ENCODE data around the gene ELAVL1.
"Not testable (repeated sequence)": the region's sequence is repeated elsewhere in the genome, so short reads cannot be mapped to it uniquely, and the experiment has no call there.

The ELAVL1 gene

DNA sequence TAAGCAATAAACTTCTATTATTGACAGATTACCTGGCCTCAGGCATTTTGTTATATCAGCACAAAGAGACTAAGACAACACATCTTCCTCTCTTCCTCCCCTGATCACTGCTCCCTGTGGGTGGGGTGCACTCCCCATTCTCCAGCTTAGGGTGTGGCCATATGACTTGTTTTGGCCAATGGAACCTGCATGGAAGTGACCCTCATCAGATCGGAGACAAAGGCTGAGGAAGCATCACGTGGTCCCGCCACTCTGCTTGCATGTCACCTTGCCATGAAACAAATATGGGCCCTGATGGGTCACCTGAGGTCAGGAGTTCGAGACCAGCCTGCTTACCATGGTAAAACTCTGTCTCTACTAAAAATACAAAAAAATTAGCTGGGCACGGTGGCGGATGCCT is 33.4 kb upstream of the ELAVL1 start:
- Histone ChIP-seq H3K36me3 (ENCODE audit: control insufficient read depth, insufficient read depth, low read length) (no peaks in the 10 kb centered on the region), H3K27me3 (ENCODE audit: control insufficient read depth, insufficient read depth, low read length) (no peaks in the 10 kb centered on the region), H3K4me3 (ENCODE audit: low read depth, low read length) (no peak overlapping the region), H3K9me3 (ENCODE audit: control insufficient read depth, insufficient read depth, low read length) (no peaks in the 10 kb centered on the region), H3K9ac (ENCODE audit: low read depth, low read length) (no peak overlapping the region), H3K4me1 (ENCODE audit: control insufficient read depth, insufficient read depth, low read length) (no peaks in the 10 kb centered on the region), H3K27ac (ENCODE audit: low read depth, low read length) (no peak overlapping the region)

DNA sequence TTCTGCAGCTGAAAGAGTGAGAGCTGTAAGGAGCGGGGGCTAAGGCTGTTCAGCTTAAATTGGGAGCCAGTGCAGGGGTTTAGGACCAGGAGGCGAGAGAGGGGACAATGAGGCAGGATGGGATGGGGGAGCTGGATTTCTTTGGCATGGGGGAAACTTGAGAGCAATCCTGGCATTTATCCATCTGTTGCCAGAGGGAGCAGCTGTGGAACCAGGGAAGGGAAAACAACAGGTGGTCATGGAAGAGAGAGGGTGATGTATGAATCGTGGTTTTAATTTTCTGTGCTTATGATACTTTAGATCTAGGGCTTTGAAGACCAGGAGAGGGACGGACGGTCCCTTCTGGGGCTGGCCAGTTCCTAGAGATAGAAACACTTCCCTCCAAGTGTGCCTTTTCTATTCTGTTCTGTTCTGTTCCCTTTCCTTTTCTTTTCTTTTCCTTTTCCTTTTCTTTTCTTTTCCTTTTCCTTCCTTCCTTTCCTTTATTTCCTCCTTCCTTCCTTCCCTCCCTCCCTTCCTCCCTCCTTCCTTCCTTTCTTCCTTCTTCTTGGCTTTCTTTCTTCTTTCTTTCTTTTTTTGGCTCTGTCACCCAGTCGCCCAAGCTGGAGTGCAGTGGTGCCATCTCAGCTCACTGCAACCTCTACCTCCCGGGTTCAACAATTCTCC is 31.1 kb upstream of the ELAVL1 start:
- Histone ChIP-seq H3K9me3 (ENCODE audit: control insufficient read depth, insufficient read depth, low read length) (no peaks in the 10 kb centered on the region), H3K4me3 (ENCODE audit: low read depth, low read length) (no peak overlapping the region), H3K27ac (ENCODE audit: low read depth, low read length) (no peak overlapping the region)

DNA sequence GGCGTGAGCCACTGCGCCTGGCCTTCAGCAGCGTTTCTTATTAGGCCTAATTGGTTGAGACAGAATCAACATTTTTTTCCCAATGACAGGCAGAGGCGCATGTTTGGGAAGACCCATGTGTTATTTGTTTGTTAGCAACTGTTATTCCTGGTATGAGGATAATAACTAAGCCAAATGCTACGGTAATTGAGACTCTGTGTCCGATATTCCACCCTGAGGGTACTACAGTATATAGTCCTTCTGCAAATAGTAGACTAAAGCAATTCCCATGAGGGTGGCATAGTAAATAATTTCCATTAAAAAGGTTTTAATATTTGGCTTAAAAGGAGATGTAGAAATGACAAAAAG is 28.7 kb upstream of the ELAVL1 start:
- Histone ChIP-seq H3K36me3 (ENCODE audit: control insufficient read depth, insufficient read depth, low read length) (no peaks in the 10 kb centered on the region), H3K27ac (ENCODE audit: low read depth, low read length) (no peak overlapping the region), H3K9ac (ENCODE audit: low read depth, low read length) (no peak overlapping the region), H3K27me3 (ENCODE audit: control insufficient read depth, insufficient read depth, low read length) (no peaks in the 10 kb centered on the region), H3K9me3 (ENCODE audit: control insufficient read depth, insufficient read depth, low read length) (no peaks in the 10 kb centered on the region), H3K4me3 (ENCODE audit: low read depth, low read length) (no peak overlapping the region), H3K4me1 (ENCODE audit: control insufficient read depth, insufficient read depth, low read length) (peaks cover 13% of the 10 kb centered on the region)

More for the DNA sequence above, 31.1 kb upstream of the ELAVL1 start:
- Histone ChIP-seq H3K4me1 (ENCODE audit: control insufficient read depth, insufficient read depth, low read length) (peaks cover 8% of the 10 kb centered on the region), H3K27me3 (ENCODE audit: control insufficient read depth, insufficient read depth, low read length) (no peaks in the 10 kb centered on the region), H3K36me3 (ENCODE audit: control insufficient read depth, insufficient read depth, low read length) (no peaks in the 10 kb centered on the region), H3K9ac (ENCODE audit: low read depth, low read length) (no peak overlapping the region)

DNA sequence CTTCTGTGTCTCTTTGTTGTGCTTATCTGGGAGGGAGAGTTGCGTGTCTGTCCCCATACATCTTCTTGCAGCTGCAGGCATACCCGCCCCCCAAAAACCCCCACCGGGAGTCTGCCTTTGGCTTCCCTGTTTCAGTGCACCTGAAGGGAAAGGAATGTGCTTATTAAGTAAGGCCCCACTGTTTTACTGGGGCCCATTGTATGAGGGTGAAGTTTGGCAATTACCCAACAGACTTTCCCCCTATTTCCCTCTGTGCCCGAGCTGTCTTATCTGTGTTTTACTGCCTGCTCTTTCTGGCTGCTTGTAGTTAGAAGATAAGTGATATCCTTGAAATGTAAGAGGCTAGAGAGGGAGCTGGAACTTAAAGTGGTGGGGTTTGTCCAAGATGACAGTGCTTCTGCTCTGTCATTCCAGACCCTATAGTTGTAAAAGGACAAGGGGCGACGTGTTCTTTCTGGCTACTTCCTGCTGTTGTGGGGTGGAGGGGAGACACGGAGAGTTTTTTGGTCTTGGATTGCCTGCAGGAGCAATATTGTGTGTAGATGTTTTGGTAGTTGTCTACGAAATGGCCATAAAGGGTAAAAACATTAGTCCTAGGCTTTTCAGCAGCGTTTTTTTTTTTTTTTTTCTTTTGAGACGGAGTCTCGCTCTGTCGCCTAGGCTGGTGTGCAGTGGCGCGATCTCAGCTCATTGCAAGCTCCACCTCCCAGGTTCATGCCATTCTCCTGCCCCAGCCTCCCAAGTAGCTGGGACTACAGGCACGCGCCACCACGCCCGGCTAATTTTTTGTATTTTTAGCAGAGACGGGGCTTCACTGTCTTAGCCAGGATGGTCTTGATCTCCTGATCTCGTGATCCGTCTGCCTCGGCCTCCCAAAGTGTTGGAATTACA is 28.1 kb upstream of the ELAVL1 start:
- not testable (repeated sequence) for H3K36me3 ChIP-seq (ENCODE audit: control insufficient read depth, insufficient read depth, low read length); H3K4me3 ChIP-seq (ENCODE audit: low read depth, low read length); H3K27me3 ChIP-seq (ENCODE audit: control insufficient read depth, insufficient read depth, low read length); H3K9me3 ChIP-seq (ENCODE audit: control insufficient read depth, insufficient read depth, low read length)
- peaks cover 13% of the 10 kb centered on the region for H3K4me1 ChIP-seq (ENCODE audit: control insufficient read depth, insufficient read depth, low read length)
- H3K27ac ChIP-seq (ENCODE audit: low read depth, low read length) = peak overlapping the region; percentile 66
- H3K9ac ChIP-seq (ENCODE audit: low read depth, low read length) = peak overlapping the region; percentile 8; the same call in 1 of the 2 replicates

DNA sequence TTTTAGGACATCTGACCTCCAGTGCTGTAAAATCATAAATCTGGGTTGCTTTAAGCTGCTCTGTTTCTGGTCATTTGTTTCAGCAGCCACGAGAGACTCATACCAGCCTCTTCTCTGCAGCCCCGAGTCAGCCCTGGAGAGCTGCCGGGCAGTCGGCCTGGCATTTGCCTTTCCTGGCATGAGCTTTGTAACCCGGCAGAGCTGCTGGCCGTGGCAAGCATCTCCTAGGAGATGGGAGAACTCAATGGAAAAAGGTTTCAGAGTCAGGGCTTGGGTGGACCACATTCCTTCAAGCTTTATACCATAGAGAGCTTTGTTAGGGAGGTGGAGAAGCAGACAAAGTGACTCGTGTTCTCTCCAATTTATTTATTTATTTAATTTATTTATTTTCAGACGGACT is 25.5 kb upstream of the ELAVL1 start:
- Histone ChIP-seq H3K36me3 (ENCODE audit: control insufficient read depth, insufficient read depth, low read length) (no peaks in the 10 kb centered on the region), H3K27ac (ENCODE audit: low read depth, low read length) (no peak overlapping the region), H3K4me1 (ENCODE audit: control insufficient read depth, insufficient read depth, low read length) (peaks cover 13% of the 10 kb centered on the region), H3K4me3 (ENCODE audit: low read depth, low read length) (no peak overlapping the region), H3K9me3 (ENCODE audit: control insufficient read depth, insufficient read depth, low read length) (no peaks in the 10 kb centered on the region), H3K9ac (ENCODE audit: low read depth, low read length) (no peak overlapping the region), H3K27me3 (ENCODE audit: control insufficient read depth, insufficient read depth, low read length) (no peaks in the 10 kb centered on the region)

DNA sequence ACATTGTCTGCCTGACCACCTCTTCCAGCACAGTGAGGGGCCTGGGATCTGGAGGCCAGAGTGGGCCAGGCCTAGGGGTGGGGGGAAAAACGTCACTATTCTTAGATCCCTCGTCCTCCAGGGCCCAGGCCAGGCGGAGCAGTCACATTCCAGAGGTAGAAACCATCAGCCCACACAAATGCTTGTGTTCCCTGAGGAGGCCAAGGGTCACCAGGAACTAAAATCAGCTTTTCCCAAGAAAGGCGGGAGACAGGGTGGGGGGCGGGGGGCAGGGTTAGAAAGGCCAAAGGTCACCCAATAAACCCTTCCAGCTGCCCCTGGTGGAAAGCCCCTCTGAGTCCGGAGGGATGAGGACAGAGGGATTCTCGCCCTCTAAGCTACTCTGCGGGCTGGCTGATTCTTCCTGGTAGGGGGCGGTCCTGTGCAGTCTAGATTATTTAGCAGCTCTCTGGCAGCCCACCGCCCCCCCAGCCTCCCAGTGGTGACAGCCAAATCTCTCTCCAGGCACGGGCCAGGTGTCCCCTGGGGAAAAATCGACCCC is 23.6 kb upstream of the ELAVL1 start:
- no peaks in the 10 kb centered on the region for H3K36me3 ChIP-seq (ENCODE audit: control insufficient read depth, insufficient read depth, low read length)
- H3K9me3 ChIP-seq (ENCODE audit: control insufficient read depth, insufficient read depth, low read length) = no peaks in the 10 kb centered on the region
- H3K27ac ChIP-seq (ENCODE audit: low read depth, low read length) = peak overlapping the region; percentile 86
- no peaks in the 10 kb centered on the region for H3K27me3 ChIP-seq (ENCODE audit: control insufficient read depth, insufficient read depth, low read length)
- no peak overlapping the region for H3K9ac ChIP-seq (ENCODE audit: low read depth, low read length)
- peaks cover 13% of the 10 kb centered on the region for H3K4me1 ChIP-seq (ENCODE audit: control insufficient read depth, insufficient read depth, low read length)
- no peak overlapping the region for H3K4me3 ChIP-seq (ENCODE audit: low read depth, low read length)

DNA sequence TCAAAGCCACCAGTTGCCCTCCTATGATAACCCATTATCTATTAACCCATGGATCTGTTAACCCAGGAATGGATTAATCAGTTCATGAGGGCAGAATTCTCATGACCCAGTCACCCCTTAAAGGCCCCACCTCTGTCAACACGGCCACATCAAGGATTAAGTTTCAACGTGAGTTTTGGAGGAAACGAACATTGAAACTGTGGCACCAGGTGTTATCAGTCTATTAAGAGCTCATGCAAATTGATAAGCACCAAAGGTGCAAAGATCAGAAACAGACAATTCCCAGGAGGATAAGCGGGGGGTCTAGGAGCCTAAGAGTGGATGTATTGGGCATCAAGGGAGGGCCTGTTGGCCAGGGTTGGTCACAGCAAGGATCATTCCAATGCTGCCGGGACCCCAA is 19.9 kb upstream of the ELAVL1 start:
- Histone ChIP-seq H3K36me3 (ENCODE audit: control insufficient read depth, insufficient read depth, low read length) (no peaks in the 10 kb centered on the region), H3K9ac (ENCODE audit: low read depth, low read length) (no peak overlapping the region), H3K27ac (ENCODE audit: low read depth, low read length) (no peak overlapping the region), H3K4me3 (ENCODE audit: low read depth, low read length) (no peak overlapping the region), H3K27me3 (ENCODE audit: control insufficient read depth, insufficient read depth, low read length) (no peaks in the 10 kb centered on the region), H3K4me1 (ENCODE audit: control insufficient read depth, insufficient read depth, low read length) (peaks cover 4% of the 10 kb centered on the region; the same call in 1 of the 2 replicates), H3K9me3 (ENCODE audit: control insufficient read depth, insufficient read depth, low read length) (no peaks in the 10 kb centered on the region)

DNA sequence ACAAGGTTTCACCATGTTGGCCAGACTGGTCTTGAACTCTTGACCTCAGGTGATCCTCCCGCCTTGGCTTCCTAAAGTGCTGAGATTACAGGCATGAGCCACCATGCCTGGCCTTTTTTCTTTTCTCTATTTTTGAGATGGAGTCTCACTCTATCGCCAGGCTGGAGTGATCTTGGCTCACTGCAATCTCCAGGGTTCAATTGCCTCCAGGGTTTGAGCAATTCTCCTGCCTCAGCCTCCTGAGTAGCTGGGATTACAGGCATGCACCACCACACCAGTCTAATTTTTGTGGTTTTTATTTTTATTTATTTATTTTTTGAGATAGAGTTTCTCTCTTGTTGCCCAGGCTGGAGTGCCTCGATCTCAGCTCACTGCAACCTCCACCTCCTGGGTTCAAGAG is 18.8 kb upstream of the ELAVL1 start:
- H3K27ac ChIP-seq (ENCODE audit: low read depth, low read length); H3K4me1 ChIP-seq (ENCODE audit: control insufficient read depth, insufficient read depth, low read length); H3K27me3 ChIP-seq (ENCODE audit: control insufficient read depth, insufficient read depth, low read length); H3K9me3 ChIP-seq (ENCODE audit: control insufficient read depth, insufficient read depth, low read length); H3K9ac ChIP-seq (ENCODE audit: low read depth, low read length); H3K36me3 ChIP-seq (ENCODE audit: control insufficient read depth, insufficient read depth, low read length); H3K4me3 ChIP-seq (ENCODE audit: low read depth, low read length): not testable (repeated sequence)

DNA sequence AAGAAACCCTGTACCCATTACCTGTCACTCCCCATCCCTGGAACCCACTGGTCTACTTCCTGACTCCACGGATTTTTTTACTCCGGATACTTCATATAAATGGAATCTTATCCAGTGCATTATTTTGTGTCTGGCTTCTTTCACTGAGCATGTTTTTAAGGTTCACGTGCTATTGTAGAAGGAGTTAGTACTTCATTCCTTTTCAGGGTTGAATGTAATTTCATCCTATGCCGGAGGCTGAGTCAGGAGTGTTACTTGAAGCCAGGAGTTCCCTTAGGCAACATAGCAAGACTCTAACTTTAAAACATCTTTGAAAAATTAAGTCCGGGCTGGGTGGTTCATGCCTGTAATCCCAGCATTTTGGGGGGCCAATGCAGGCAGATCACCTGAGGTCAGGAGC is 17.9 kb upstream of the ELAVL1 start:
- H3K4me3 ChIP-seq (ENCODE audit: low read depth, low read length) = no peak overlapping the region
- H3K9ac ChIP-seq (ENCODE audit: low read depth, low read length) = no peak overlapping the region
- H3K27me3 ChIP-seq (ENCODE audit: control insufficient read depth, insufficient read depth, low read length) = no peaks in the 10 kb centered on the region
- H3K9me3 ChIP-seq (ENCODE audit: control insufficient read depth, insufficient read depth, low read length) = no peaks in the 10 kb centered on the region
- H3K36me3 ChIP-seq (ENCODE audit: control insufficient read depth, insufficient read depth, low read length) = no peaks in the 10 kb centered on the region
- no peak overlapping the region for H3K27ac ChIP-seq (ENCODE audit: low read depth, low read length)
- no peaks in the 10 kb centered on the region for H3K4me1 ChIP-seq (ENCODE audit: control insufficient read depth, insufficient read depth, low read length)

DNA sequence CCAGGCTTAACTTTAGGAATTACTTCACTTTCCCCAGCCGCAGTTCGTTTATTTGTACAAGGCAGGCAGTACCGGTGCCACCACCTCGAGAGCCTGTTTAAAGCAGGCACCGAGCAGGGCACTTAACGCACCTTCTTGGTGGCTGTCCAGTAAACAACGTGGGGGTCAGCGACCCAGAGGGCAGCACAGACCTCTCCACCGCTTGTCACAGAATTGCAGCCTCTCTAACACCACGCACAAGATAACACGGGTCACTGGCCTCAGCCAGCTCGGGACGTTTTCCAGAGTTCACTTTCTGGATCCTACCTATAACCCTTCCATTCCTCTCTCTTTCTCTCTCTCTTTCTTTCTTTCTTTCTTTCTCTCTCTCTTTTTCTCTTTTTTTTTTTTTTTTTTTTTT is 16.8 kb upstream of the ELAVL1 start:
- H3K4me3 ChIP-seq (ENCODE audit: low read depth, low read length) = no peak overlapping the region
- no peaks in the 10 kb centered on the region for H3K27me3 ChIP-seq (ENCODE audit: control insufficient read depth, insufficient read depth, low read length)
- H3K9ac ChIP-seq (ENCODE audit: low read depth, low read length) = no peak overlapping the region
- H3K27ac ChIP-seq (ENCODE audit: low read depth, low read length) = no peak overlapping the region
- H3K9me3 ChIP-seq (ENCODE audit: control insufficient read depth, insufficient read depth, low read length) = no peaks in the 10 kb centered on the region
- H3K36me3 ChIP-seq (ENCODE audit: control insufficient read depth, insufficient read depth, low read length) = no peaks in the 10 kb centered on the region
- no peaks in the 10 kb centered on the region for H3K4me1 ChIP-seq (ENCODE audit: control insufficient read depth, insufficient read depth, low read length)

DNA sequence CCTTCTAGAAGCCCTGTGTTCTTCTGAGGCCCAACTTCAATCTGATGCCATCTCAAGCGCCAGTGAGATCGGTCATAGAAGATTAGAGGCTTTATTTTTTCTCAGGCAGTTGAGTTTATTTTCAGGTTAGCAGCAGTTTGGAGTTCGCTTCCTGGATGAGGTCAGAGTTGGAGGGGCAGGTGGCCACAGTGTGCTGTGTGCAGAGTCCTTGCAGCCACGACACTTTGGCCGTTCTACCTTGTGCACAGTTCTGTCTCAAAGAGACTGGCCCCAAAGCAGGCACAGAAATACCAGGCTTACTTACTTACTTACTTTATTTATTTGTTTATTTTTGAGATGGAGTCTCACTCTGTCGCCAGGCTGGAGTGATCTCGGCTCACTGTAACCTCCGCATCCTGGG is 15.9 kb upstream of the ELAVL1 start:
- Histone ChIP-seq H3K27me3 (ENCODE audit: control insufficient read depth, insufficient read depth, low read length) (no peaks in the 10 kb centered on the region), H3K36me3 (ENCODE audit: control insufficient read depth, insufficient read depth, low read length) (no peaks in the 10 kb centered on the region), H3K4me3 (ENCODE audit: low read depth, low read length) (no peak overlapping the region), H3K4me1 (ENCODE audit: control insufficient read depth, insufficient read depth, low read length) (no peaks in the 10 kb centered on the region), H3K9ac (ENCODE audit: low read depth, low read length) (no peak overlapping the region), H3K27ac (ENCODE audit: low read depth, low read length) (no peak overlapping the region), H3K9me3 (ENCODE audit: control insufficient read depth, insufficient read depth, low read length) (no peaks in the 10 kb centered on the region)
